GM06990 (cell line): ENCODE results near the gene GGACT.

Experiments used
- DNase-seq: peaks from one replicate; pipeline ENCODE4 v3.0.0-alpha.2; 2011; ENCODE audit not compliant: insufficient read length; ENCODE audit errors: extremely low read depth
- H3K27me3 ChIP-seq: replicated peaks from 2 replicates; pipeline ENCODE4 v1.6.0; 2011; ENCODE audit warnings: low read length; ENCODE audit not compliant: control insufficient read depth, insufficient read depth
- H3K36me3 ChIP-seq: 2 replicates; pipeline ENCODE4 v1.5.1; 2011; ENCODE audit warnings: low read length; ENCODE audit not compliant: control insufficient read depth, insufficient read depth
- H3K4me3 ChIP-seq: replicated peaks from 2 replicates; pipeline ENCODE4 v1.5.1; 2011; ENCODE audit warnings: low read depth, mild to moderate bottlenecking, control low read depth, low read length
- TF ChIP-seq, protein P1 (sequence below): IDR thresholded peaks from 2 replicates; pipeline ENCODE4 v1.5.1; 2011; ENCODE audit warnings: low read length, control low read depth, mild to moderate bottlenecking, inconsistent platforms; ENCODE audit not compliant: insufficient read depth, poor library complexity, severe bottlenecking

Gene GGACT

DNA sequence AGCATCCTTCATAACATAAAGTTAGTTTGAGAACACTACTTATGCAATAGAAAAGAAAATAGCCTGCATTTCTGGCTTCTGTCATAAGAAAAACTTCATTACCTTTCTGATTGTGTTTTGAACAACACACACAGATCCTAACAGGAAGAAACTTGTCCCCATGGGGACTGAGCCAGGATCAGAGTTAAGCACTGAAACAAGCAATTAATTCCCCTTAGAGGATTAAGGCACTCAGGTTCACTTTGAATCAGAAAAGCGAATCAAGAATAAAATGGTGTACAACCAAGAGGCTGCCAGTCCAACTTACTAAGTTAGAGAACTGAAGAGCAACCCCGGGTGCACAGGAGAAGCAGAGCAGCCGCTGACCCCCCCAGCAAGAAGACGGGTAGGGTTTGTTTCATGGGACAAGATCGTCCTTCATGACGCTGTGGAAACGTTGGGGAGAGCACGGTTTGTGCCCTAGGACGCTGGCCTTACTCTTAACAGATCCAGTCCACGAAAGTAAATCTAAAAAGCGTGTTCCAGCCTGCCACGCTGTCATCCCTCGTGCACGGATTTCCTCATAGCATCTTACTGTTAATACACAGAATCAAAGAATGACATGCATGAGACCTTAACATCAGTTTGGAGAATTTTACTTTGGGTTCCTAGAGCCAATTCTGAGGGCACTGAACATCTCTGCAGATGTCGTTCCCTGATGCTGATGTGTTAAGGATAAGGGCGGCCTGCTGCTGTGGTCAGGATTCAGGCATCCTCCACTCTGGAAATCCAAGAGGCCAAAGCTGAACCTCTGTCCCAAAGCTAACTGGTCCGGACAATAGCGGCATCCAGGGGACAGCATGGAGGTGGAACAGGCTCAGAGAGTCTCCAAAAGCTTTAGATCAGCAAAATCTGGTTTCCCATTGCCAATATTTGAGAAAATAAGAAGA is 46.4 kb downstream of the GGACT start:
- TF ChIP-seq, protein P1, sequence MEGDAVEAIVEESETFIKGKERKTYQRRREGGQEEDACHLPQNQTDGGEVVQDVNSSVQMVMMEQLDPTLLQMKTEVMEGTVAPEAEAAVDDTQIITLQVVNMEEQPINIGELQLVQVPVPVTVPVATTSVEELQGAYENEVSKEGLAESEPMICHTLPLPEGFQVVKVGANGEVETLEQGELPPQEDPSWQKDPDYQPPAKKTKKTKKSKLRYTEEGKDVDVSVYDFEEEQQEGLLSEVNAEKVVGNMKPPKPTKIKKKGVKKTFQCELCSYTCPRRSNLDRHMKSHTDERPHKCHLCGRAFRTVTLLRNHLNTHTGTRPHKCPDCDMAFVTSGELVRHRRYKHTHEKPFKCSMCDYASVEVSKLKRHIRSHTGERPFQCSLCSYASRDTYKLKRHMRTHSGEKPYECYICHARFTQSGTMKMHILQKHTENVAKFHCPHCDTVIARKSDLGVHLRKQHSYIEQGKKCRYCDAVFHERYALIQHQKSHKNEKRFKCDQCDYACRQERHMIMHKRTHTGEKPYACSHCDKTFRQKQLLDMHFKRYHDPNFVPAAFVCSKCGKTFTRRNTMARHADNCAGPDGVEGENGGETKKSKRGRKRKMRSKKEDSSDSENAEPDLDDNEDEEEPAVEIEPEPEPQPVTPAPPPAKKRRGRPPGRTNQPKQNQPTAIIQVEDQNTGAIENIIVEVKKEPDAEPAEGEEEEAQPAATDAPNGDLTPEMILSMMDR = no peak
- no peak for DNase-seq
- Histone ChIP-seq H3K36me3 (no peaks in the 10 kb centered on the region), H3K27me3 (no peaks in the 10 kb centered on the region), H3K4me3 (no peak overlapping the region)

DNA sequence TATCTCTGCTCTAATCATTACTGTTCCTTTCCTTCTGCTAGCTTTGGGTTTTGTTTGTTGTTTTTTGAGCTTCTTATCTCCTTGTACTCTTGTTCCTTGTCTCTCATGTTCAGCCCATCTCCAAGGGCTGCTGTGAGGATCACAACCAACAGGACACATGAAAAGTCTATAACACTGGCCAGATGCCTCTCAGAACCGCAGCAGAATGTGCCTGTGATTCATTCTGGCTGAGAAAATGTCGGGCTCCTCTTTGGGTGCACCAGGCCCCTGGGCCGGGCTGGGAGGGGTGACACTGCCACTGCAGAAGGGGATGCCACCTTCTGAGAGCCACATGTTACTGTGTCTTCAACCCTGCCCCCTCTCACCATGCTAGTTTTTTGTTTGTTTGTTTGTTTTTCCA is 48.0 kb downstream of the GGACT start:
- Histone ChIP-seq H3K4me3 (no peak overlapping the region), H3K27me3 (no peaks in the 10 kb centered on the region), H3K36me3 (no peaks in the 10 kb centered on the region)
- no peak for DNase-seq
- TF ChIP-seq, protein P1 = no peak

DNA sequence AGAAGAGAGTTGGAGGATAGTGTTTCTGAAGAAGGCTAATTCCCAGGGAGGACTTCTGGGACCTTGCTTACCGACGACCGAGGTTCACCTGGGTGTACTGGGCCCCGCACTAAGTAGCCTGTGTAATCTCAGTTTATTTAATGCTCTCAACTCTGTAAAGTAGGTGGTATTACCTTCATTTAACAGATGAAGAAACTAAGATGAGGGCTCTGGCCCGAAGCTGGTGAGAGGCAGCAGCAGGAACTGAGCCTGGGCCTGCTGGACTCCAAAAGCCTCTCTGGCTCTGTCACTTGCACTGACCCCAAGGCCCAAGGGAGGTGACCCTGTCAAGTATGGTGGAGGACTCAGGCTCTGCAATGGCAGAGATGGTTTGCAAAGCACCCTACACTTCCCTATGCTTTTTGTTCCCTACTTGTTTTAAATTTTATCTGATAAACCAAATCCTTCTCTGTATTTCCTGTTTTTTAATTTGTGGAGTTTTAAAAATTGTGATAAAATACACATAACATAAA is 50.6 kb downstream of the GGACT start:
- TF ChIP-seq, protein P1 = no peak
- Histone ChIP-seq H3K27me3 (no peaks in the 10 kb centered on the region), H3K36me3 (no peaks in the 10 kb centered on the region), H3K4me3 (no peak overlapping the region)
- no peak for DNase-seq

DNA sequence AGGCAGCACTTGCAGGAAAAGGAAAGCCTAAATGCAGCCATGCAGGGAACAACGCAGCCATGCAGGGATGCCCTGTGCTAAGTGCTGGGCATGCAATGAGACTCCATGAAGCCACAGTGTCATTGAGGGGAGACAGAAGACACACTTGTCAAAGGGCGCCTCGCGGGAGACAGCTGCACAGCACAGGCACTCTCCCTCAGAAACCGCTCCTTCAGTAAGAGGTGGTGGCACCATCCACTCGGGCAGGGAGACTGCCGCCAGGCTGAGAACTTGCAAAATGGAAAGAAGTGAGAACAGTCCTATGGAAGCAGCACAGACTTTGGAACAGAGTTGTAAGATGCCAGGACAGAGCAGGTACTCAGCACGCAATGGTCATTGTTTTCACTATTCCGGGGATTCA is 51.1 kb downstream of the GGACT start:
- Histone ChIP-seq H3K36me3 (no peaks in the 10 kb centered on the region), H3K4me3 (no peak overlapping the region), H3K27me3 (no peaks in the 10 kb centered on the region)
- TF ChIP-seq, protein P1 = no peak
- DNase-seq = no peak

DNA sequence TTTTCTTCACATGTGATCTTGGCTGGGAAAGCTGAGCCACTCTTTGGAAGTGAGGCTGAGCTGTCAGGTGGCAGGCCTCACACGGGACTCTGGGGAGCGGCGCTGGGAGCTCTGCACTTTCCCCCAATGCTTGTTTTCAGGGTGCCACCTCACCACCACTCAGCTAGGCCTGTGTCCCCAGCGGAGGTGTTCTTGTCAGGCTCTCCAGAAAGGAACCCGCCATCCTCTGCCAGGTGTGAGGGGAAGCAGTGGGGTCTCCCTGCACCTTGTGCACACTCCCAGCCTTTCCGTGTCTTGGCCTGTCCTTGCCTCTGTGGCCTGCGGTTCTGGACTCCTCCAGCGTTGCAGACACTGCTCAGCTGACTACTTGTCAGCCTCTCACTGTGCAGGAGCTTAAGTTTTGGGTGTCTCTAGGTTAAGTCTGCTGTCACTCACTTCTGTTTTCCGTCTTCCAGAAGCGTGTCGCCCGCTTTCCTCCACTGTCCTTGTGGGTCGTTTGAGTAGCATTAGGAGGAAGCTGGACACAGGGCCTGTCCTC is 51.9 kb downstream of the GGACT start:
- no peak for DNase-seq
- TF ChIP-seq, protein P1 = no peak
- H3K27me3 ChIP-seq = no peaks in the 10 kb centered on the region
- no peak overlapping the region for H3K4me3 ChIP-seq
- H3K36me3 ChIP-seq = no peaks in the 10 kb centered on the region
